Stimulated activated naive CD8-positive, alpha-beta T cell treated with anti-CD3 and anti-CD28 coated beads, Interleukin-15, Interleukin-2, amounts not matched to agents 100 U/mL and 50 U/mL, for 24 hours (primary cell): ENCODE measurements around the gene RALGDS.
"Not testable (repeated sequence)": the region's sequence is repeated elsewhere in the genome, so short reads cannot be mapped to it uniquely, and the experiment has no call there.

Source experiments
- ATAC-seq: fragments of 150-1000 bp; cut with Tn5 transposase; one replicate; pipeline ENCODE4 v1.10.0; 2021
- DNase-seq: peaks from one replicate; pipeline ENCODE4 v3.0.0; 2021

Gene RALGDS

DNA sequence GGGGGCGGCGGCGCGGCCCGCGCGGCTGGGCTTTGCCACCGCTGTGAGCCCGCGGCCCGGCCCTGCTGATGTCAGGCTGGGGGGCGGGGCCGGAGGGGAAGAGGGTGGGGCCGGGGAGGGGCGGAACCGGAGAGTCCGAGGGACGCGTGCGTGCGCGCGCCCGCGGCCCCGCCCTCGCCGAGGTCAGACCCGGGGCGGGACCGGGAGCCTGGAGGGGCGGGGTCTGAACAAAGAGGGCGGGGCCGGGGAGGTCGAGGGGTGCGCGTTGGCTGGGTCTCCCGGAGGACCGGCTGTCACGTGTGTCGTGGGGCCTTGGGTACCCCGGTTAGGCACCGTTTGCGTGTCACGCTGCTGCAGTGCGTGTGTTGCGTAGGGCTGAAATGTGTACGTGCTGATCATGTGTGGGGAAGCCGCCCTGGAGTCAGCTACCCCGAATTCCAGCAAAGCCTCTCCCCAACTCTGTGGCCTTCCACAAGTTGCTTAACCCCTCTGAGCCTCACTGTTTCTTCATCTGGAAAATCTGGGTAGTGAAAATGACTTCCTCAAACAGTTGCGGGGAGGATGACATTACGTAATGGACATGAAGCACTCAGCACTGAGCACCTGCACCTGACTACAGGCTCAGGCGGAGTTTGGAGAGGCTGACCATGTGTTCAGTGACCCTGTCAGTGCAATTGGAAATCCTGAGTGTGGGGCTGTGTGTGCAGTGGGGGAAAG is at the start of gene RALGDS:
RALGDS (minus strand) TSS at position 43 of the 717 bp plus-strand sequence. CDS start 86 bp downstream, outside the sequence.
- DNase-seq, result peak; percentile 94
- ATAC-seq, result peak; percentile 78

DNA sequence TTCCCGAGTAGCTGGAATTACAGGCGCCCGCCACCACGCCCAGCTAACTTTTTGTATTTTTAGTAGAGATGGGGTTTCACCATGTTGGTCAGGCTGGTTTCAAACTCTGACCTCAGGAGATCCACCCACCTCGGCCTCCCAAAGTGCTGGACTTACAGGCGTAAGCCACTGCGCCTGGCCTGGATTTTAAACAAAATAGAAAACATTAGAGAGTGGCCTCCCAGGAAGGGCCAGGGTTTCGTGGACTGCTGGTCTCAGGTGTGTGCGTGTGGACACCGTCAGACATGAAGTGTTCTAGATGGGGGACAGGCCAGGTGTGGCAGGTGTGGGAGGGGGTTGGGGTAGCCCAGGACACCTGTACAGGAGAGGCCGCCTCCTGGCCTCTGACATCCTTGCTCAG is 49.7 kb upstream of the RALGDS start:
- ATAC-seq (no peak), DNase-seq (no peak)

DNA sequence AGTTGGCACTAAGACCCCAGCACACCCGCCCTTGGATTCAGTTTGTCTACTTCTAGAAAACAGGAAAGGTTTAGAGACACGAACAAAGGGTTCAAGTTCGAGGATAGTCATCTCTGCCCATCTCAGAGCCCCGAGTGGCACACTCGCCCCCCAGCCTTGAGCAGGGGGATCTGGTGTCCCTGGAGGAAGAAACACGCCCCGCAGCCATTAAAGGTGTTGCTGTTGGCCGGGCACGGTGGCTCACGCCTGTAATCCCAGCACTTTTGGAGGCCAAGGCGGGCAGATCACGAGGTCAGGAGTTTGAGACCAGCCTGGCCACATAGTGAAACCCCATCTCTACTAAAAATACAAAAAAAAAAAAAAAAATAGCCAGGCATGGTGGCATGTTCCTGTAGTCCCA is 48.6 kb upstream of the RALGDS start:
- not testable (repeated sequence) for DNase-seq, ATAC-seq

DNA sequence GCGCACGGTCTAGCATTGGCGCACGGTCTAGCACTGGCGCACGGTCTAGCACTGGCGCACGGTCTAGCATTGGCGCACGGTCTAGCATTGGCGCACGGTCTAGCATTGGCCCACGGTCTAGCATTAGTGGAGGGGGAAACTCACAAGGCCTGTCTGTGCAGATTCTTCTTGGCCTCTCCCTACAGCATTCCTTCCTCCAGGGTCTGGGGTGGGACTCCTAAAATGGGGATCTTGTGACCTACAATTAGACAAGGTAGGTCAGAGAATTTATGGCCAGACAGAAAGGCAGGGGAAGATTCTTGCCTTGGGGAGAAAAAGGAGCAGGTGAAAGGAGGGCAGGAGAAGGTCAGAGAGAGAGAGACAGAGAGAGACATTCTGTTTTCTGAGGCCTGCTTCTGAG is 48.1 kb upstream of the RALGDS start:
- no peak for ATAC-seq
- DNase-seq, result no peak

DNA sequence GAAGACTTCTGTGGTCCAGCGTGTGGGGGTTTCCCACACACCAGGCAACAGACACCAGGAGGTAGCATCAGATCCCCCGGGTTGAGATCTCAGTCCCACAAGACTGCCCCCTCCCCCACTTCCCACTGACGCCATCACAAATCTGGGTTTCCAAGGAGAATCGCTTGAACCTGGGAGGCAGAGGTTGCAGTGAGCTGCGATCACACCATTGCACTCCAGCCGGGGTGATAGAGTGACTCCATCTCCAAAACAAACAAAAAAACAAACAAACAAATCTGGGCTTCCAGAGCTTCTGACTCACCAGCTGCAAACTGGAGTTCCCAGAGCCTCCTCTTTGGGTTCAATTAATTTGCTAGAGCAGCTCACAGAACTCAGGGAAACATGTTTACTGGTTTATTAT is 47.4 kb upstream of the RALGDS start:
- ATAC-seq, result no peak
- DNase-seq, result no peak

DNA sequence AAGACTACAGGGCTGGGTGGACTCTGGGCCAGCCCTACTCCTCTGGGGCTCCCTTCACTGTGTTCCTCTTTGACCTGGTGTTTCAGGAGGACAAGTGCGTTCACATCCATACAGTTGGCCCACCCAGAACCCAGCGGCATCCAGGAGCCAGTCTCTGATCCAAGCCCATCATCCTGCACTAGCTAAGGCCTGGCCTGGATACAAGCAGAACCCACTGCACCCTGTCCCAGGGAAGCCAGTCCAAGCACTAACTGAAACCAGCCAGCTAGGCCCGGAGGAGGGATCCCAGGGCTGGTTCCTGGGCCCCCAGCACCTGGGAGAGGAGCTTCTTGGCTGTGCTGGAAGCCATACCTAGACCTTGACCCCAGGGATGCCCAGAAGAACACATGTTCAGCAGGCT is 46.7 kb upstream of the RALGDS start:
- DNase-seq (no peak), ATAC-seq (no peak)

DNA sequence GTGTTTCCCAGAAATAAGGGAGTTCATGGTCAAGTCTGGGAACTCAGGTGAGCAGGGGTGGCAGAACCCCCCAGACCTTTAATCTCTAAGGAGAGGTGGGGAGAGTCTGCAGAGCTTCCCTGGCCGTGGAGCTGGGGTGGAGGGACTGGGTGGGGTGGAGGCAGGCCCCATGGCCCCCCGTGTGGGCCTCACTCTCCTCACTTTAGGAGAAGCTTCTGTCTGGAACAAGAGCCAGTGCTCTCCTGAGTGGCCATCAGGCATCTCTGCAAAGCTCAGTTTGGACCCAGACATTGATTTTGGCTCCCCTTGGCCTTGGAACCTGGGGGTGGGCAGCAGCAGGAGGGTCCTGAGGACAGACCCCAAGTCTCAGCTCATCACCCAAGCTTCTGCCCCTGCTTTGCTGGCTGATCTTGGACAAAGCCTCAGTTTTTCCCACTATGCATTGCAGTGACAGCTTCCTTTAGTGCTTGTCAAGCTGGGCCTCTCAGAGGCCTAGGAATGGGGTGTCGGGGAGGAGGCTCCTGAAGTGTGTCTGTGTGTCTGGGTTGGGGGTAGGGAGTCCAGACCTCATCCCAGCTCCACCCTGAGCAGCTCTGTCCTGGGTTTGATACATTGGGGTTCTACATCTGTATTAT is 46.2 kb upstream of the RALGDS start:
- ATAC-seq (no peak), DNase-seq (no peak)

DNA sequence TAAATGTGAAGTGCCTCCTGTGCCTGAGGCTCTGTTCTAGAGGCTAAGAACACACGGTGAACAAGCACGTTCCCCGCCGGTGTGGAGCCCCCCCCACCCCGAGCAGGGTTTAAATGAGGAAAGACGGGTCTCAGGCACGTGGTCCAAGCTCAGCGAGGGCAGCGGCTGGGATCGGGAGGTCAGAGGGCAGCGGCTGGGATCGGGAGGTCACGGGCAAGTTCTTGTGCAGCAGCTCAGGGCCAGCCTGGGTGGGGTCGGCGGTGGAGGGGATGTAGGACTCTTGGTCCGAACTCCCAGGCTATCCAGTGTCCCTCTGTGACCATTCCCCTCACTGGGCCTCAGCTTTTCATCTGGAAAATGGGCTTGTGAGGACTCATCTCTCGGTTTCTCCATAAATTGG is 45.4 kb upstream of the RALGDS start:
- ATAC-seq (no peak), DNase-seq (no peak)

DNA sequence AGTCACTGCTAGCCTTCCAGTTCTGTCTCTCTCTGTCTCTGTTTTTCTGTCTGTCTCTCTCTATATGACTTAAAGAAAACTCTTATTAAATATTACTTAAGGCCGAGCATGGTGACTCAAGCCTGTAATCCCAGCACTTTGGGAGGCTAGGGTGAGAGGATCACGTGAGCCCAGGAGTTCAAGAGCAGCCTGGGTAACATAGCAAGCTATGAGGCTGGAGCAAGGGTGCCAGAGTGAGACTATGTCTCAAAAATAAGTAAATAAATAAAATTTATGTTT is 44.4 kb upstream of the RALGDS start:
- no peak for ATAC-seq
- DNase-seq, result no peak

DNA sequence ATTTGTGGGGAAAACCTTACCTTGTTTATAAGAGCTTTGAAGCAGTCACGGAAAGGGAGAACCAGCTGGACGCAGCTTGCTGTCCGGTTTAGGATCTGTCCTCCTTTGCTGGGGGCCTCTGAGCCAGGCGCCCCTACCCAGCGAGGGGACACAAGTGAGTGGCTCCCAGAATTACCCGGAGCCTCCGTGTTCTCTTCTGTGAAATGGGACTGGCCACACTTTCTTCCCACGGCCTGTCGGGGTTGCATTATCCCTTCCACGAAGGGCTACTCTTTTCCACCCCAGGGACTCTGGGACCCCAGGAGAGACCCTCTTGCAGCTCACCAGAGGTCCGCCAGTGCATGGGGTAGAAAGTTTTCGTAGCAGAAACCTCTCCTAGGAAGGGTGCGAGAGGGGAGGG is 43.2 kb upstream of the RALGDS start:
- ATAC-seq (no peak), DNase-seq (no peak)

DNA sequence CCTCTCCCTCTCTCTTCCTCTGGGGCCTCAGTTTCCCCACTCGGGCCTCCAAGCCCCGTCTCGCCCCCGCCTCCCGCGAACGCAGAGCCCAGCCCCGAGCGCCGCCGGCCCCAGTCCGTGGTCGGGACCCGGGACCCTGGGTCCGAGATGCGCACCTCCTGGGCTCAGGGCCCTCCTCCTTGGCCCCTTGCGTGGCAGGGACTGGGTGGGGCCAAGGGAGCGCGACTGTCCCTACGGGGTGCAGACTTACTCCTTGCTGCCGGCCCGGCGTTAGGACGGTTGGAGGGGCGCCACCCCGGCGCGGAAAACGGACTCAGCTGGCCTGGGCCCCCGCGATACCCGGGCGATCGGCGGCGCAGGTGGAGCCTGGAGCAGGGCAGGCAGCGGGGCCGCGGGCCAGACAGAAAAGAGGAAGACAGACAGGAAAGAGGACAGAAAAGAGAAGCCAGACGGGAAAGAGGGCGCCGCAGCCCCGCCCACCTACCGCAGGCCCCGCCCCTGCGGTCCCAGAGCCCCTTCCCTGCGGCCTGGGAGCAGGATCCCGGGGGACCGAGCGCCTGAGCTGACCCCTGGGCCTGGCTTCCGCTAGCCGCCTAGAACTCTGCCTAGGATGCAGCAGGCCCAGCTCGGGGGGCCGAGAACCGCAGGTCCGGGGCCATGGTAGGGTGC is 42.6 kb upstream of the RALGDS start, which contains the start of gene GBGT1:
GBGT1 (minus strand) TSS at position 411 of the 669 bp plus-strand sequence. CDS start 1,502 bp downstream, outside the sequence.
- ATAC-seq, result peak; percentile 44
- peak; percentile 55 for DNase-seq

DNA sequence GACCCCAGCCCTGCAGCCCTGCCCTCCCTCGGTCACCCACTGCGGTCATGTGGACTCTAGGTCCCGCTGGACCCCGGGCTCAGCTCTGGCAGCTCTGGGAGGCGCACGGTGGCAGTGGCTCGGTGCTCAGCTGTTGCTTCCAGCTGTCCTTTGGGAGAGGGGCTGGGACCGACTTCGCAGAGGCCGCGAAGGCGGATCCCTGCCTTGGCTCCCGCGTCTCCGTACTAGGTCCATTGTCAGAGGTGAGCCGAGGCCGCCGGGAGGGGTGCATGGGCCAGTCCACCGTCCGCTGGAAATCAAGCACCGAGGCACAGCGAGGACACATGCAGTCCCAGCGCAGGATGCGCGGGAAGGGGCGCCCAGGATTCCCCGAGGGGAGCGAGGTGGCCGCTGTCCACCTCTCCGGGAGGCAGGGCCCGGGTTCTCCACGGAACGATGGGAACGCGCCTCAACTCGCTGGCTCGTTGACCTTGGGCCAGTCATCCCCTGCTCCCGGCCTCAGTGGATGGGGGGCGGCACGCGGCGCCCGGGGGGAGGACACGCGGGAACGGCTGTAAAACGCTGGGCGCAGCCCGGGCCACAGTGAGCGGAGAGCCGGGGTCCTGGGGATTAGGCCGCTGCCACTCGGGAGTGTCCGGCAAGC is 41.9 kb upstream of the RALGDS start:
- ATAC-seq, result no peak
- DNase-seq, result no peak

DNA sequence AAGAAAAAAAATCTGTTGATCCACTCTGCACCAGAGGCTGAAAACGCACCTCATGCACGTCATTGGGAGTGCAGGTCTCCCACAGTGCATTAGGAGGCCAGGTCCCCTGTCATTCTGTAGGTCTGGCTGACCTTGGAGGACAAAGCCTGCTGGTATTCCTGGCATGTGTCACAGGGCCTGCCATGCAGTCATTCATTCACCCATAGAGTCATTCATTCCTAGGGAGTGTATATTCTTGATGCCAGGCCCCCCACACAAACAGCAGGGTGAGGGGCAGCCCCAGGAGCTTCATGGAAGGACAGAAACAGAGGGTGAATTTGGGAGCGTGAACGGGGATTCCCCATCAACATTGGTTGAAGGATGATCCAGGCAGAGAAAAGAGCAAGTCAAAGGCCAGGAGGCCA is 40.5 kb upstream of the RALGDS start:
- no peak for DNase-seq
- ATAC-seq, result no peak

DNA sequence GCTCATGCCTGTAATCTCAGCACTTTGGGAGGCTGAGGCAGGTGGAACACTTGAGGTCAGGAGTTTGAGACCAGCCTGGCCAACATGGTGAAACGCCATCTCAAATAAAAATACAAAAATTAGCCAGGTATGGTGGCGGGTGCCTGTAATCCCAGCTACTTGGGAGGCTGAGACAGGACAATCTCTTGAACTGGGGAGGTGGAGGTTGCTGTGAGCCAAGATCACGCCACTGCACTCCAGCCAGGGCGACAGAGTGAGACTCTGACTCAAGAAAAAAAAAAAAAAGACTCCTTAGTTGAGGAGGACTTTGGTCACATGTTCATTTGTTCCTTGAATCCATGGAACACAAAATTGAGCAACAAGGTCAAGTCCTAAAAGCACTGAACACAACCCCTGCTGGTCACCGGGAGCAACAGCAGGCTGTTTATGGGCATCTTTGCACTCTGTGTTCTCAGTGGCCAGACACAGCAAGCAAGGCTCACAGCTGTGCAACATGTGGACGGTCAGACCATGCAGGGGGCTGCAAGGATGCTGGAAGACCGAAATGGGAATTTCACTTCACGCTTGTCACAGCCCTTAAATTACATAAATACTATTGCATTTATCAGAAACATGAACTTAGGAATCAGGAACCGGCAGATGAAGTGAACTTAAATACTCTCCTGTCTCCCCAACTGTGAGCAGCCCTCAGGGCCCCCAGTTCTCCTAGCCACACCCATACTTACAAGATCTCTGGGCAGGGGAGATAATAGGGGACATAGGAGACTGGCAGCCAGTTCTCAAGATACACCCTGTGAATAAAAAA is 39.9 kb upstream of the RALGDS start:
- ATAC-seq, result peak; percentile 47
- peak; percentile 55 for DNase-seq

DNA sequence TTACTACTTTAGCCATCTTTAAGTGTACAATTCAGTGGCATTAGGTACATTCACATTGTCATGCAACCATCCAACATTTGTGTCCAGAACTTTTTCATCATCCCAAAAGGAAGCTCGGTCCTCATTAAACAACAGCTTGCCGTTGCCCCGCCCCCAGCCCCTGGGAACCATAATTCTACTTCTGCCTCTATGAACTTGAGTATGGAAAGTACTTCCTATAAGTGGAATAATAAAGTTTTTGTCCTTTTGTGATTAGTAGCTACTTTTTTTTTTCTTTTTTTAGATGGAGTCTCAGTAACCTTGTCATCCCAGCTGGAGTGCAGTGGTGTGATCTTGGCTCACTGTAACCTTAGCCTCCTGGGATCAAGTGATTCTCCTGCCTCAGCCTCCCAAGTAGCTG is 37.7 kb upstream of the RALGDS start:
- DNase-seq, result no peak
- ATAC-seq, result no peak

DNA sequence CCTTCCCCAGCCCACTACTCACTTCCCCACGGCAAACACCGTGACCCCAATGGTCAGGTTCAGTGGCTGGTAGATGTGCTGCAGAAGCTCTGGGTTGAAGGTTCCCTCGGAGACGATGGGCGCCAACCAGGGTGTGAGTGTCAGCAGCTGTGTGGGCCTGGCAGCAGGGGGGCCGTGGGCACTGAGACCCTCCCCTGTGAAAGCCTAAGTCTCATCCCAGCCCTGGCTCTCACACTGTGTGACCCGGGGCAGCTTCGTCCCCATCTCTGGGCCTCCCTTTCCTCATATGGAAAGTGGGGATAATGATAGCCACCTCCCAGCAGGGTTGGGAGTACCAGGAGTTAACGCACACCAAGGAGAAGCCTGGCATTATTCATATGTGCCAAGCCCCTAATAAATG is 34.1 kb upstream of the RALGDS start:
- ATAC-seq (no peak), DNase-seq (no peak)

DNA sequence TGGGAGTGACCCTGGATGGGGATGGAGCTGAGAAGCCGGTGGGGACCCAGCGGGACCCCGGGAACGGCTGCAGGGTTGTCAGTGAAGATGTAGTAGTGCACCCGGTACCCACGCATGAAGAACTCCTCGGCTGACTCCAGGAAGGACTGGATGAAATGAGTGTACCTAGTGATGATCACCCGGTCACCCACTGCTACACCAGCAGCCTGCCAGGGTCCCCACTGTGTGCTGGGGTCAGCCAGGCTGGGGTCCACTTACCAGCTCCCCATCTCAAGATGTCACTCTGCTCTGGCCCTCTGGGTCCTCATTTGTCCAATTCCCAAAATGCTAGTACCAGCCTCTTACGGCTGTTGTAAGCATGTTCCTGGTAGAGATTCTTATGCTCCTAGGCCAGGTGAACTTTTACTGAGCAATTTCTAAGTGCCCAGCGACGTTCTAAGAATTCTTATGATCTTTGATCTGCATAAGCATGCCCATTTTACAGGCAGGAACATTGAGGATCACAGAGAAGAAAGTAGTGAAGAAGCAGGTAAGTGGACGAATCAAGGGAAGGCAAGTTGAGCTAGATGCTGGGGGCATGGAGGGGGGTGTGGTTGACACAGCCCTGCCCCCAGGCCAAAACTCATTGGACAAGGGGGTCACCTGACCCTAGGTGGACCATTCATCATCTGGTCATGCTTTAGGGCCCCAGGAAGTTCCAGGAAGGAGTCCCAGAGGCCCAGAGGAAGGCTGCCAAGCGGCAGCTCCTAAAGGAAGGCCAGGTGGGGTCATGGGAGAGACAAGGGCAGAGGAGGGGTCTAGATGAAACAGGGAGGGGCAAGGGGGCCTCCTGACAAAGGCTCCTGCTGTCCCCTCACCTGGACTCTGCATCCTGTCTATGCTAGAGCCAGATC is 33.3 kb upstream of the RALGDS start:
- DNase-seq (no peak), ATAC-seq (no peak)

DNA sequence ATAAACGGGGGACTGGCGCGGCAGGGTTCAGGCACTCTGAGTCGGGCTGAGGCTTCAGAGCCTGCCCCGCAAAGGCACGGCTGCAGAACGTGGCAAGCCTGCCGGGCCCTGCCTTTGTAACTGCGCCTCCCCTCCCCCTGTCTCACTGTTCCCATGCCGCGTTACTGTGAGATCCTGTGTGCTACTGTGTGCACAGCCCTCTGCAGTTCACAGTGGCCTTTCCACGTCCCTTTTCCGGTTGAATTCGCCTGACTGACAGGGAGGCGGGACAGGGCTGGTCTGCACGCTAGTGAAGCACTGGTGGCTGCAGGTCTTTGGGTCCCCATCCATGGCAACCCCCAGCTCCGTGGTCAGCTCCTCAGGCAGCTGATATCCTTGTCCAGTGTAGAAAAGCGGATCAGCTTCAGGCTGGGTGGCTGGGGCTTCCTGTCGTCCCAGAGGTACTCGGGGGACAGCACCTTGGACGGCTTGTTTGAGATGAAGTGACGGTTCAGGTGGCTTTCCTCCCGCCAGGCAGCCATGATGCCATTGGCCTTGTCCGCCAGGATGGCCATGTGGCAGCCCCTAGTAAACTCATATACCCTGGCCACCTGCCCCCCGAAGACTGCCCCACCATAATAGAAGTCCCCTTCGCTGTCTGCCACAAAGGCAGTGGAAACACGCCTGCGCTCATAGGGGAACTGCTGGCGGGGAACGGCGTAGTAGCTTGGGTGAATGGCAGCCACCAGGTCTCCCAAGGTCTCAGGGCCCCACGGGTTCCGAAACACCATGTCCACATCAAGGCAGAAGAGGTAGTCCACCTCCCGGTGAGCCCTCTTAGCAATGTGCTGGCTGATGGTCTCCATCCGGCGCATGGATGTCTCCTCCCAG is 32.4 kb upstream of the RALGDS start:
- no peak for ATAC-seq
- no peak for DNase-seq

DNA sequence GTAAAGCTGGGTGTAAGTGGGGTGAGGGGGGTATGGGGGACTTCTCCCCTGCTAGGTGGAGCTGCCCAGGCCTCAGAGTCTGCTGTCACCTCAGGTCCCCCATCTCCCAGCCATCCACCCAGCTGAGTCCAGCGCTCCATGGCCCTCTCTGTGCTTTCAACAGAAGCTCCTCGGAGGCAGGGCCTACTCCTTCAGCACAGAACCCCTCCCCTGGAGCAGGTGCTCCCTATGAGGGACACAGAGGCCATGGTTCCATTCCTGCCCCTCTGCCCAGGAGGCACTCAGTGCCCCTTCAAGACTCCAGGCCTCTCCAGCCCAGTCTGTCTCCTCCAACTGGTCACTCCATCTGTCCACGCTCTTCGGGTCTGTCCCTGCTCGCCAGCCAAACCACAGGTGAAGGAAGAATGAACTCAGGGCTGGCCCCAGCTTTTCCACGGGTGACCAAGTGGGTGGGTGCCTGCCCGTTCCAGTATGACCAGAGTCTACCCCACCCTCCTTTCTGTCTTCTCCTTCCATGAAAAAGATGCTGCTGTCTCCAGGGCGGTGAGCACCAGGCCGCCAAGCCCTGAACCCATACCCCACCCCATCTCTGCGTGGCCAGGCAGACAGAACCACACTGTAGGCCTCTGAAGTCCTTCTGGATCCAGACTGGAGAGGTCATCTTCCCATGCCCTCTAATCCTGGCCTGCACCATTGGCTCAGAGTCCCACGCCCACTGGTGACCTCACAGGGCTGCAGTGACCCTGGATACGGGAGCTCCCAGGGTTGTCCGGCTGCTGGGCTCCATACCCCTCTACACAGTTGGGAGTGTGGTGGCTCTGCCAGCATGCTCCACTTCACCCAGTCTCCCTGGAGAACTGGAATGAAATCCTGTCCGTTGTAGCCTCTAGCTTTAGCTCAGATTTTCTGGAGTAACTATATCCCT is 30.8 kb upstream of the RALGDS start:
- no peak for DNase-seq
- ATAC-seq, result no peak
